HL-60 (cell line): ENCODE results near the gene NKPD1.

Experiments used
- DNase-seq, 2 experiments: peaks; one replicate each; pipeline ENCODE4 v3.0.0-alpha.2; 2010 to 2020; ENCODE audit warnings: low read depth in 1 of 2, low spot score in 1 of 2
- H3K27ac ChIP-seq: fragments of 250-450 bp; sonication (Bioruptor Pico); replicated peaks from 2 replicates; pipeline ENCODE4 v1.5.1; 2020; ENCODE audit warnings: mild to moderate bottlenecking, moderate library complexity
- H3K27me3 ChIP-seq: fragments of 250-450 bp; sonication (Bioruptor Pico); 2 replicates; pipeline ENCODE4 v1.5.1; 2021; ENCODE audit warnings: mild to moderate bottlenecking, moderate library complexity; ENCODE audit not compliant: insufficient read depth, poor library complexity, severe bottlenecking
- H3K4me3 ChIP-seq: replicated peaks from 2 replicates; pipeline ENCODE4 v1.5.1; 2011; ENCODE audit warnings: mild to moderate bottlenecking, control low read depth, low read length; ENCODE audit not compliant: insufficient read depth
- CTCF ChIP-seq: IDR thresholded peaks from one replicate; pipeline ENCODE4 v1.5.1; 2011; ENCODE audit warnings: low read length, control low read depth, inconsistent platforms; ENCODE audit not compliant: insufficient read depth
- GABPA ChIP-seq: IDR thresholded peaks from 2 replicates; pipeline ENCODE4 v1.6.1; 2012; ENCODE audit warnings: low read depth
- POLR2AphosphoS5 ChIP-seq: IDR thresholded peaks from 2 replicates; pipeline ENCODE4 v1.6.1; 2012; ENCODE audit warnings: low read depth
- REST ChIP-seq: IDR thresholded peaks from 2 replicates; pipeline ENCODE4 v1.6.1; 2012; ENCODE audit warnings: low read depth; ENCODE audit not compliant: insufficient replicate concordance
- SPI1 ChIP-seq: IDR thresholded peaks from 2 replicates; pipeline ENCODE4 v1.6.1; 2012; ENCODE audit warnings: low read depth, mild to moderate bottlenecking, borderline replicate concordance

The NKPD1 gene

GRCh38 chr19:45136507-45137178 lies 24.1 kb downstream of the NKPD1 start:
- H3K4me3 ChIP-seq, result no peak overlapping the region
- DNase-seq, result no peak
- H3K27me3 ChIP-seq, result no peaks in the 10 kb centered on the region
- TF ChIP-seq GABPA (no peak), SPI1 (peak; percentile 39; the same call in 1 of the 2 replicates)
- H3K27ac ChIP-seq, result no peak overlapping the region

GRCh38 chr19:45135176-45135885 lies 25.5 kb downstream of the NKPD1 start:
- no peak for DNase-seq
- no peak for TF ChIP-seq GABPA
- no peak for TF ChIP-seq POLR2AphosphoS5
- no peak for TF ChIP-seq SPI1
- no peak for TF ChIP-seq CTCF
- no peak for TF ChIP-seq REST
- Histone ChIP-seq H3K27me3 (no peaks in the 10 kb centered on the region), H3K4me3 (no peak overlapping the region), H3K27ac (no peak overlapping the region)

GRCh38 chr19:45133661-45134060 lies 27.1 kb downstream of the NKPD1 start:
- no peak overlapping the region for H3K27ac ChIP-seq
- H3K27me3 ChIP-seq, result no peaks in the 10 kb centered on the region
- TF ChIP-seq REST, result no peak
- TF ChIP-seq CTCF, result no peak
- no peak for TF ChIP-seq GABPA
- no peak for TF ChIP-seq SPI1
- no peak for TF ChIP-seq POLR2AphosphoS5
- DNase-seq, result no peak
- no peak overlapping the region for H3K4me3 ChIP-seq

- DNase-seq, result no peak
- TF ChIP-seq POLR2AphosphoS5 (no peak), SPI1 (no peak), REST (no peak), CTCF (no peak), GABPA (no peak)
These were observed 29.7 kb downstream of the NKPD1 start for GRCh38 chr19:45130888-45131615.

More at GRCh38 chr19:45130888-45131615, 29.7 kb downstream of the NKPD1 start:
- Histone ChIP-seq H3K4me3 (no peak overlapping the region), H3K27ac (no peak overlapping the region), H3K27me3 (no peaks in the 10 kb centered on the region)
